A204.1 (cell line): ENCODE measurements around the gene NTRK3.

Experiments used
- FAIRE-seq: peaks from 2 replicates; lab custom pipeline; 2012; peaks lifted over from hg19 to GRCh38; lab: Jason Lieb, UNC

NTRK3 gene

GRCh38 chr15:88256279-88257230 is at the start of gene NTRK3:
TSS of gene NTRK3 (minus strand) at chr15:88256739. CDS start at chr15:88256153, 586 bp downstream.
- FAIRE-seq = no peak

GRCh38 chr15:88303395-88303794 is 46.9 kb upstream of the NTRK3 start:
- no peak for FAIRE-seq

GRCh38 chr15:88302373-88302772 is 45.8 kb upstream of the NTRK3 start:
- FAIRE-seq = no peak

- FAIRE-seq = no peak
Measured at GRCh38 chr15:88301311-88301710, 44.8 kb upstream of the NTRK3 start.

- no peak for FAIRE-seq
Measured at GRCh38 chr15:88300861-88301260, 44.3 kb upstream of the NTRK3 start.

- no peak for FAIRE-seq
Measured at GRCh38 chr15:88300089-88300488, 43.5 kb upstream of the NTRK3 start.

- FAIRE-seq = no peak
Measured at GRCh38 chr15:88299497-88299896, 43.0 kb upstream of the NTRK3 start.

- FAIRE-seq = no peak
Measured at GRCh38 chr15:88288661-88289060, 32.1 kb upstream of the NTRK3 start.

- no peak for FAIRE-seq
Measured at GRCh38 chr15:88288206-88288605, 31.7 kb upstream of the NTRK3 start.

- no peak for FAIRE-seq
Measured at GRCh38 chr15:88284318-88284998, 27.9 kb upstream of the NTRK3 start.

GRCh38 chr15:88282614-88283013 is 26.1 kb upstream of the NTRK3 start:
- no peak for FAIRE-seq

GRCh38 chr15:88276821-88277410 is 20.4 kb upstream of the NTRK3 start:
- no peak for FAIRE-seq

GRCh38 chr15:88275804-88276203 is 19.3 kb upstream of the NTRK3 start:
- FAIRE-seq = no peak

GRCh38 chr15:88274553-88275460 is 18.3 kb upstream of the NTRK3 start:
- FAIRE-seq = no peak

- FAIRE-seq = no peak
Measured at GRCh38 chr15:88272421-88272820, 15.9 kb upstream of the NTRK3 start.

GRCh38 chr15:88269356-88270062 is 13.0 kb upstream of the NTRK3 start:
- no peak for FAIRE-seq

- no peak for FAIRE-seq
Measured at GRCh38 chr15:88267720-88268119, 11.2 kb upstream of the NTRK3 start.

GRCh38 chr15:88266170-88266569 is 9.6 kb upstream of the NTRK3 start:
- FAIRE-seq = no peak

- no peak for FAIRE-seq
Measured at GRCh38 chr15:88264622-88265021, 8.1 kb upstream of the NTRK3 start.

- FAIRE-seq = no peak
Measured at GRCh38 chr15:88262064-88262463, 5.5 kb upstream of the NTRK3 start.

GRCh38 chr15:88258093-88258641 is 1.6 kb upstream of the NTRK3 start:
- no peak for FAIRE-seq
